DMS79 (cell line): ENCODE measurements around the gene PRDM15.

Source experiments
- DNase-seq: peaks from one replicate; lab custom pipeline; 2025; lab: John Stamatoyannopoulos, UW

Gene PRDM15

GRCh38 chr21:41839387-41840000 is 39.6 kb downstream of the PRDM15 start:
- no peak for DNase-seq

DNA sequence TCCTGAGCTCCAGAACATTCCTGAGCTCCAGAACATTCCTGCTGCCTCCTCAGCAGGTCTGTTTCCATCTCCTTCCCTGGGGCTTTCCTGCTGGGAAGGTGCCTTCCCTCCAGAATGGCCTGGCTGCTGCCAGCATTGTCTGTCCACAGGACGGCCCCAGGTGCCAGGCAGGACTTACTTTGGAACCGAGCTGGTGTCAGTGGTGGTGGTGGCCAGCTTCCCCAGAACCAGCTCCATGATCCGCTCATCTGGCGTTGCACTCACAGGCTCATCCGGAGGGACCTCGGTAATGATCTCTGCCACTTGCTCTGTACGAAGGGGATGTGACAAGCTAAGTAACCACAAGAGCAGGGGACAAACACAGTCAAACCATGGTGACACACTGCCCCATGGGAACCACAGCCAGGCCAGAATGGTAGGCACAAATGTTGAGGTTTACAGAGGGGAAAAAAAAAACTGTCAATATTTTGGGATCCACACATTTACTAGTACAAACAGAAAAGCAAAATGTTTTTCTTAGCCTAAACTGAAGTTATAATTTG is 41.3 kb downstream of the PRDM15 start:
- no peak for DNase-seq

- no peak for DNase-seq
Observed at GRCh38 chr21:41836166-41837015, 42.8 kb downstream of the PRDM15 start.

DNA sequence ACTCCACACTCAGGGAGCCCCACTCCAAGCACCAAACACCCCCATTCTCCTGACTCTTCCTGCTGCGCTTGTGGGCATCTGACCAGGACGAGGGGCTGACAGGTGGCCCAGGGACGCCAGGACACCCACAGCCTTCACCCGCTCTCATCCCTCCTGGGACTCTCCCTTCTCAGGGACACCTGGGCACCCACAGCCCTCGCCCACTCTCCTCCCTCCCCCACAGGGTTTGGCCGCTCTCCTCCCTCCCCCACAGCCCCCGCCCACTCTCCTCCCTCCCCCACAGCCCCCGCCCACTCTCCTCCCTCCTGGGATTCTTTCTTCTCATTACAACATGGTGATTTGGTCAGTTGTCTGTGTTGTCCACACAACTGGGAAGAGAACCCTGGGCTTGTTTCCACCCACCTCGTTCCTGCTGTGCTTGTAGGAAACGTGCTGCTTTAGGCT is 43.4 kb downstream of the PRDM15 start:
- no peak for DNase-seq

GRCh38 chr21:41834926-41835663 is 44.0 kb downstream of the PRDM15 start:
- no peak for DNase-seq

- no peak for DNase-seq
Observed at GRCh38 chr21:41834252-41834925, 44.8 kb downstream of the PRDM15 start.

GRCh38 chr21:41833497-41834115 is 45.5 kb downstream of the PRDM15 start:
- DNase-seq, result no peak

GRCh38 chr21:41832596-41833496 is 46.3 kb downstream of the PRDM15 start:
- no peak for DNase-seq

DNA sequence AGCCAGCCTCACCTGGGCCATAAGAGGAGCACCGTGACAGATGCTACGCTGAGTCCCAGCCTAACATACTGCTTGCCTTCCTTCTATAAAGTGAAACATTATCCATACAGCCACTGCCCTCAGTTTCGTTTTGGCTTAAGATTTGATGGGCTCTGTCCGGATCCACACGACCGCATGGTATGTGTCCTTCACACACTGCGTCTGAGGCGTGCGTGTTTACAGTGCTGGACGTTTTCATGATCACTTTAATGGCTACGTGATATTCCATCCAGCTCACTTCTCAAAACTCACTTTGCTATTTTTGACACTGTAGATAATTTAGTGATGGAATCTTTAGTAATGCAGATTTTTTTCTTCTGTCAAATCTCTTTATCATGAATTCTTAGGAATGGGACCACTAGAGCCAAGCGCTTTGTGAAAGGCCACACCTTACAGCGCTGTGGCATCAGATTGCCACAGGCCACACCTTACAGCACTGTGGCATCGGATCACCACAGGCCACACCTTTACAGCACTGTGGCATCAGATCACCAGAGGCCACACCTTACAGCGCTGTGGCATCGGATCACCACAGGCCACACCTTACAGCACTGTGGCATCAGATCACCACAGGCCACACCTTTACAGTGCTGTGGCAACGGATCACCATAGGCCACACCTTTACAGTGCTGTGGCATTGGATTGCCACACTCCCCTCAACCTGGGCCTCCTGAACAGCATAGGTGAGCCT is 47.1 kb downstream of the PRDM15 start:
- no peak for DNase-seq

- no peak for DNase-seq
Observed at GRCh38 chr21:41831453-41831831, 47.7 kb downstream of the PRDM15 start.

DNA sequence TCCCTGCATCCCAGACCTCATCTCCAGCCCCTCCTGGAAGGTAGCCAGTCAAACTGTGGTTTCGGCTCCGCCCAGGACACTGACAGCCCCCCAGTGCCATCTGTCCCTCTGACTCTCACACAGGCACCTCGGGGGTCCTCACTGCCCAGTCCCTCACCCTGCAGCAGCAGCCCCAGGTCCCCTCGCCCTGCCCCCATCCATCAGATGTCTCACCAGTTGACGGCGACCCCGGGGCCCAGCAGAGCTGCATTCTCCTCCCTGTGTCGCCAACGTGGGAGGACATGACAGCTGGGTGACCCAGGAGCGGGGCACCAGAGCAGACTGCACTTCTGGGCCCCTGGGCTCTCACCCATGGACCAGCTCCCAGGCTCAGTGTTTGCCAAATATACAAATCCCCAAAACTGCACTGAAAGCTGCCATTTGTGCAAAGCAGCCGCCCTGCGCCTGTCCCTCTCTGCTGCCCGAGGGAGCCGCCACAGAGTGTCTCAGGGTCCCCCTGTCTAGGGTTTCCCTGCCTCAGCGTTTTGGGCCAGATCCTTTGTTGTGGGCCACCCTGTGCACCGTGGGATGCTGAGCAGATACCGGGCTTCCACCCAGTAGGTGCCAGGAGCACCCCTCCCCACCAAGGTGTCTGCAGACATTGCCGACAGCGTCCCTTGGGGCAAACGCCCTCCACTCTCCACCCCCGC is 48.2 kb downstream of the PRDM15 start:
- no peak for DNase-seq

- DNase-seq, result no peak
Observed at GRCh38 chr21:41830145-41830707, 48.9 kb downstream of the PRDM15 start.

- no peak for DNase-seq
Observed at GRCh38 chr21:41828884-41829360, 50.2 kb downstream of the PRDM15 start.

- no peak for DNase-seq
Observed at GRCh38 chr21:41827951-41828883, 50.9 kb downstream of the PRDM15 start.

- DNase-seq, result no peak
Observed at GRCh38 chr21:41825881-41826280, 53.3 kb downstream of the PRDM15 start.

- no peak for DNase-seq
Observed at GRCh38 chr21:41825216-41825615, 53.9 kb downstream of the PRDM15 start.

DNA sequence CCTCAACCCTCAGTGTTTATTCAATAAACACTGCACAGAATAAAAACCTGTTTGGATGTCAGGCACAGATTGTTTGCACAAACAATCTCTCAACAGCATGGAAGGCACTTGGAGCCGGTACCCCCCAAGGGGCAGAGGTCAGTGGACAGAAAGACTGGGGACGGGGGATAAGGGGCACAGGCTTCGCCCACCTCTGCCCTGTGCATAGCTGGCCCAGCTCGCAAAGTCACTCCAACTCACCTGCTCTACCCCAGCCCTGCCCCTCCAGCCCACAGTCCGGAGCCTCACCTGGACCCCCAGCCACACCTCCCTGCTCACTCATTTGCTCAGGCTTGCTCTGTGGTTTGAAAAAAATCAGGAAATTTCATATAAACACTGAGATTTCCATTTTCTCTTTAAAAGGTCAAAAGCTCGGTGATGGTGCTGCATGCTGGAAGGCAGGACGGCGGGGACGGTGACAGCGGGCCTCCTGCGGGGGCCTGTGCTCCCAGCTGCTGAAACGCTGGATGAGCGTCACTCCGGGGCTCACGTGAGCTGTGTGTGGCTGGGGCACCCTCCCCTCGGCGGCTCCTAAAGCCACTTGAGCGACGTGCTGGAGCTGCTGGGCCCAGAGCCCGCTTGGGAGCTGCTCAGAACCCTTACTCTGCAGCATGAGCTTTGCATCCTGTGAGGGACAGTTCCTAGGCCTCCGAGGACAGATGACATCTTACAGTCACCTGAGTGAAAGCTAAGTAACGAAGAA is 54.5 kb downstream of the PRDM15 start:
- DNase-seq, result no peak
